HG03066 (cell line): Measurements from ENCODE around the gene KLF7.
A peak's percentile ranks its signal among the peaks of the same experiment; 100 is the strongest.

Experiments used
- ATAC-seq: cut with Tn5 transposase; IDR thresholded peaks from one replicate; pipeline ENCODE4 v1.9.1; 2021; ENCODE audit warnings: low read depth; ENCODE audit not compliant: unreplicated experiment

KLF7 gene

GRCh38 chr2:207165121-207166038 is at the start of gene KLF7:
Gene KLF7 (minus strand): TSS chr2:207165948. CDS start chr2:207165568, 380 bp downstream.
- ATAC-seq = peak; percentile 10

- ATAC-seq = no peak
Measured at GRCh38 chr2:207215308-207215707, 49.6 kb upstream of the KLF7 start.

GRCh38 chr2:207214446-207214845 is 48.7 kb upstream of the KLF7 start:
- ATAC-seq = no peak

- no peak for ATAC-seq
Measured at GRCh38 chr2:207206011-207206410, 40.3 kb upstream of the KLF7 start.

GRCh38 chr2:207205173-207205957 is 39.6 kb upstream of the KLF7 start:
- ATAC-seq = no peak

- no peak for ATAC-seq
Measured at GRCh38 chr2:207203056-207203455, 37.3 kb upstream of the KLF7 start.

- ATAC-seq = no peak
Measured at GRCh38 chr2:207202645-207203044, 36.9 kb upstream of the KLF7 start.

- no peak for ATAC-seq
Measured at GRCh38 chr2:207201416-207201815, 35.7 kb upstream of the KLF7 start.

GRCh38 chr2:207200136-207200535 is 34.4 kb upstream of the KLF7 start:
- no peak for ATAC-seq

GRCh38 chr2:207194028-207194427 is 28.3 kb upstream of the KLF7 start:
- ATAC-seq = no peak

- no peak for ATAC-seq
Measured at GRCh38 chr2:207188626-207189419, 23.1 kb upstream of the KLF7 start.

- no peak for ATAC-seq
Measured at GRCh38 chr2:207185372-207185771, 19.6 kb upstream of the KLF7 start.

GRCh38 chr2:207184768-207185167 is 19.0 kb upstream of the KLF7 start:
- ATAC-seq = no peak

- no peak for ATAC-seq
Measured at GRCh38 chr2:207184348-207184747, 18.6 kb upstream of the KLF7 start.

GRCh38 chr2:207183506-207183905 is 17.8 kb upstream of the KLF7 start:
- ATAC-seq = no peak

GRCh38 chr2:207182911-207183310 is 17.2 kb upstream of the KLF7 start:
- ATAC-seq = no peak

GRCh38 chr2:207181526-207182274 is 16.0 kb upstream of the KLF7 start:
- no peak for ATAC-seq

GRCh38 chr2:207180741-207181140 is 15.0 kb upstream of the KLF7 start:
- ATAC-seq = no peak

- no peak for ATAC-seq
Measured at GRCh38 chr2:207176247-207176646, 10.5 kb upstream of the KLF7 start.

- ATAC-seq = no peak
Measured at GRCh38 chr2:207173641-207174040, 7.9 kb upstream of the KLF7 start.
